Stomach (tissue), 4 donors: Measurements from ENCODE around the gene NR1D1.

Source experiments
- EP300 ChIP-seq: sonication (generic); formaldehyde crosslinking; IDR thresholded peaks from one replicate; pipeline ENCODE4 v1.6.1; 2017; ENCODE audit warnings: antibody characterized with exemption
- POLR2A ChIP-seq, 4 donors: fragments of 450-650 bp; IDR thresholded peaks; one replicate each; pipeline ENCODE4 v1.6.1; 2016; ENCODE audit warnings: antibody characterized with exemption in 4 of 4, control low read depth in 2 of 4, mild to moderate bottlenecking in 1 of 4, moderate library complexity in 1 of 4
- TF ChIP-seq, protein P1 (sequence below), 7 experiments: fragments of 450-650 bp in 4 of 7; fragments of 200-600 bp in 3 of 7; sonication (generic) in 3 of 7; IDR thresholded peaks; one replicate each; pipeline ENCODE4 v1.5.1; 2016 to 2019; ENCODE audit warnings: antibody characterized with exemption in 7 of 7, control low read depth in 2 of 7, mild to moderate bottlenecking in 1 of 7

DNA sequence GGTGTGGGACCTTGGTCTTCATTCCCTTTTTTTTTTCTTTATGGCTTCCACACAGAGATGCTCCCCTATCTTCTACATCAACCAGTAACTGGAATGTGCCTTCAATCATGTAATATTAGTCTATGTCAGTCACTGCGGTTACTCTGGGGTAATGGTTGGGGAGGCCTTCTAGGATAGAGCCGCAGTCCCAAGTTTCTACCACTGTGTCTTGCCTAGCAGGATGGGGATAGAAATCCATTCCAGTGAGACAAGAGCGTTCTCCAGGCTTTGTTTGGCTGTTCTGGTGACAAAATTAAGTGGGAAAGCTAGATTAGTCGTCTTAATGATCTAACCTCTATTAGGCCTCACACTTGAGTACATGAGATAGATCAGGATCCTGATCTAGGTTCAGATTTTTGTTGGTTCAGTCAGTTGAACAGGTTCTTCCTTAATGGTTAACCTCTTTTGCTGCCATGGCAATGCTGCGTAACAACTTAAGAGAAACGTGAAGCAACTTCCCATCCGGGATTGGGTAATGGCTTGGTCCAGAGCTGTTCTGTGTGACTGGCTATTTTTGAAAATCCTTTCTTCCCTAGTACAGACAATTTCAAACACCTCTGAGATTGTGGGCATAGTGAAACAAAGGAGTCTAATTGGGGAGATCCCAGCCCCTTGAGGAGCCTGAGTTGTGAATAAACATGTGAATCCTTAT, 30.1 kb upstream of the NR1D1 start:
- TF ChIP-seq, protein P1, sequence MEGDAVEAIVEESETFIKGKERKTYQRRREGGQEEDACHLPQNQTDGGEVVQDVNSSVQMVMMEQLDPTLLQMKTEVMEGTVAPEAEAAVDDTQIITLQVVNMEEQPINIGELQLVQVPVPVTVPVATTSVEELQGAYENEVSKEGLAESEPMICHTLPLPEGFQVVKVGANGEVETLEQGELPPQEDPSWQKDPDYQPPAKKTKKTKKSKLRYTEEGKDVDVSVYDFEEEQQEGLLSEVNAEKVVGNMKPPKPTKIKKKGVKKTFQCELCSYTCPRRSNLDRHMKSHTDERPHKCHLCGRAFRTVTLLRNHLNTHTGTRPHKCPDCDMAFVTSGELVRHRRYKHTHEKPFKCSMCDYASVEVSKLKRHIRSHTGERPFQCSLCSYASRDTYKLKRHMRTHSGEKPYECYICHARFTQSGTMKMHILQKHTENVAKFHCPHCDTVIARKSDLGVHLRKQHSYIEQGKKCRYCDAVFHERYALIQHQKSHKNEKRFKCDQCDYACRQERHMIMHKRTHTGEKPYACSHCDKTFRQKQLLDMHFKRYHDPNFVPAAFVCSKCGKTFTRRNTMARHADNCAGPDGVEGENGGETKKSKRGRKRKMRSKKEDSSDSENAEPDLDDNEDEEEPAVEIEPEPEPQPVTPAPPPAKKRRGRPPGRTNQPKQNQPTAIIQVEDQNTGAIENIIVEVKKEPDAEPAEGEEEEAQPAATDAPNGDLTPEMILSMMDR (IDR thresholded peaks at IDR 0.05): no peak
- TF ChIP-seq POLR2A (IDR thresholded peaks at IDR 0.05) (no peak), EP300 (no peak)
